ENCODE data around the gene BAZ1A.
"Not testable (repeated sequence)": the region's sequence is repeated elsewhere in the genome, so short reads cannot be mapped to it uniquely, and the experiment has no call there.

BAZ1A gene

DNA sequence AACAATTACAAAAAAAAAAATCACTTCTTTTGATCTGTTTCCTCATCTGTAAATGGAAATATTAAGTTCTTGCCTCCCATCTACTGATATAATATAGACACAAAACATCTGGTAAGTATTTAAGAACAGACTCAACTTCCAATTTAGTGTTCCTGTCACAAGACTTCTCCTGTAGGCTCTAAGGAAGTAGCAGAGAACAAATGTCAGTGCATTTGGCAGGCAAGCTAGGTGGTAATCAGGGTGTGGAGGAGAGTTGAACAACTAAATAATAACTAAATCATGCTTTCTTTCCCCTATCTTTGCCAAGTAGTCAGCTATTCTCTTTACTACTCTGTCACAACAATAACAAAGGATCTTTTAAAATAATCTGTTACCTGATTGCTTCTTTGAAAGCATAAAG lies 22.1 kb downstream of the BAZ1A start:
- no peak for DNase-seq (ENCODE audit: low read depth in 3 of 3)

GRCh38 chr14:34851395-34851794 lies 23.8 kb downstream of the BAZ1A start:
- no peak for DNase-seq (ENCODE audit: low read depth in 3 of 3)

- DNase-seq (ENCODE audit: low read depth in 3 of 3): no peak
Measured at GRCh38 chr14:34845869-34846268, 29.3 kb downstream of the BAZ1A start.

DNA sequence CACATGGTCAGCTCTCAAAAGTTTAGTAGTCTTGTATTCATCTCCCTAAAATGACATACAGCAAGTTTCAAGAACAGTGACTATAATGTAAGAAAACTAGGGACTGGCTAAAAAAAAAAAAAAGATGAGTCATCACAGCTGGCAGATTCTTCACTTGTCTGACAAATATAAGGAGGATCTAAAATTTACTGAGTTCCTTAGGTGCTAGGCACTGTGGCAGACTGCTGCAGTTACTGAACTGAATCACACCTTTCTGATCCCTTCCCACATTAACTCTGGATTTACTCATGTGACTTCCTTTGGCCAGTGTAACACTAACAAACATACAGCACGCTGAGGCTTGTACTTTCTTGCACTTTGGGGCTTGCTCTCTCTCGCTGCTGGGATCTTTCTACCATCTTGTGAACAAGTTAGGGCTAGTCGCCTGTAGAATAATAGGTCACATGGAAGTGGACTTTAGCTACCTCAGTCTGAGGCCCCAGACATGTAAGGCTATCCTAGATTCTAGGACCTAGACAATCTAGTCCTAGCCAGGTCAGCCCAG lies 32.1 kb downstream of the BAZ1A start:
- DNase-seq (ENCODE audit: low read depth in 3 of 3): no peak

DNA sequence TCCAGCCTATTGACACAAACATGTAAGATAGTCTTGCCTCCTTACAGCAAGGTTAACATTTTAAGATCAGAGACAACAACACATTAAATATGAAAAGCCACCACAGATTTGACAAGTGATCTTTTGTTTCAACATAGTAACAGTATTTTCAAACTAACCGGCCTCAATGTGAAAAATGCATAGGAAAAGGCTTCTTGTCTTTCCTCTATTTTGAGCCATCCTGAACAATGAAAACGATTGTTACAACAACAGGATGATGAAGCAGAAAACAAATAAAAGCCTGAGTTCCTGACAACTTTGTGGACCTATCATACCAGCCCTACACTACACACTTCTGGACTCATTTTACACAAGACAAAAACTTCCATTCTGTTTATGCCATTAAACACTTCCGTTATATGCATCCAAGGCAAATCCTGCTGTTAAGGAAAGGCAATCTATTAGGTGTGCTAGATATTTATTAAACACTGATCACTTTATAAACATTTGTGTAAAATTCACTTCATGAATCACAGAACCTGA lies 37.3 kb downstream of the BAZ1A start:
- no peak for DNase-seq (ENCODE audit: low read depth in 3 of 3)

DNA sequence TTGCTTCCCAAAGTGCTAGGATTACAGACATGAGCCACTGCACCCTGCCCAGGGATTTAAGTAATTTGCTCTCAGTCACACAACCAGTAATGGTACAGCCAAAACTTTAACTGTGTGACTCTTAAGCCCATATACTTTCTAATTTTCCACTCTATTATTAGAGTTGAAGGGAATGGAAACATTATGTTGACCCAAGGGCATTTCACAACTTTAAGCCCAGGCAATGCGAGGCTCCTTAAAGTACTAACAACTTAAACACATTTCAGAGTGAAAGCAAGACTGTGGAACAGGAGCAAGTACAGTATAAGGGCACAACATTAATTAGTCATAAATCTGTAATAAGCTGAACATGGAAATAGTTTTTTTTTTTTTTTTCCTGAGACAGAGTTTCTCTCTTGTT lies 39.8 kb downstream of the BAZ1A start:
- DNase-seq (ENCODE audit: low read depth in 3 of 3): no peak

DNA sequence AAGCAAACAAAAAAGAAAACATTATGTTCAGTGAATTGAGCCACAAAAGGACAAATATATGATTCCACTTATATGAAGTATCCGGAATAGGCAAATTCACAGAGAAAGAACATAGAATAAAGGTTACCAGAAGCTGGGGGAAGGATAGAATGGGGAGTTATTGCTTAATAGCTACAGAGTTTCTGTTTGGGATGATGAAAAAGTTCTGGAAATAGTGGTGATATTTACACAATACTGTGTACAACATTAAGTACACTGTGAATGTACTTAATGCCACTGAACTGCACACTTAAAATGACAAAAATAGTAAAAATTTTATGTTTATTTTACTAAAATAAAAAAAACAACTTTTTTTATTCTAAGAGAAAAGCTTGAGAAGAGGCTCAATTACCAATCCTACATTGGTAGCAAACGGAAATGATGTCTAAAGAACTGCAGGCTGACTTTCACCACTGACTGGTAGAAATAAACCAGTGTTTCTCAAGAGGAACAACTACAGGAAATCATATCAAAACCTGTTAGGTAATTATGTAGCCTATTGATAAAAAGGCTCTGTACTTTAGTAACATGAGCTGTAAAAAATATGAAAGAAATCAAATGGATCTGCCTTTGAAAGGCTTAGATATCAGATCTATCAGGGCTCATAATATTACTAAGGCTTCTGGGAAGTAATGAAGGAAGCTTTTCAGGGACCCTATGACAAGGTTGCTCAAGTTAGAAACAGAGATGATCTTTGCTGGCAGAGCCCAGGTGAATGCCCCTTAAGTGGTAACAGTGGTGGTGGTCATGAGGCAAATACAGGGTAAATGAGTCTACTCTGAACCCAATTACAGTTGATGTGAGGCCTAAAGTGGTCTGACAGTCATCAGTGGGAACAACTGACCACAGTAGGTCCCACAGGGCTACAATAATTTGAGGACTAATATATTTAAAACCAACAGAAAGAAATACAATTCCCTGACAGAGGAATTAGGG lies 41.3 kb downstream of the BAZ1A start:
- DNase-seq (ENCODE audit: low read depth in 3 of 3): no peak

- DNase-seq (ENCODE audit: low read depth in 3 of 3): no peak
Measured at GRCh38 chr14:34826661-34827060, 48.5 kb downstream of the BAZ1A start.

- DNase-seq (ENCODE audit: low read depth in 3 of 3): no peak
Measured at GRCh38 chr14:34824826-34825225, 50.3 kb downstream of the BAZ1A start.

- DNase-seq (ENCODE audit: low read depth in 3 of 3): no peak
Measured at GRCh38 chr14:34824256-34824655, 50.9 kb downstream of the BAZ1A start.

DNA sequence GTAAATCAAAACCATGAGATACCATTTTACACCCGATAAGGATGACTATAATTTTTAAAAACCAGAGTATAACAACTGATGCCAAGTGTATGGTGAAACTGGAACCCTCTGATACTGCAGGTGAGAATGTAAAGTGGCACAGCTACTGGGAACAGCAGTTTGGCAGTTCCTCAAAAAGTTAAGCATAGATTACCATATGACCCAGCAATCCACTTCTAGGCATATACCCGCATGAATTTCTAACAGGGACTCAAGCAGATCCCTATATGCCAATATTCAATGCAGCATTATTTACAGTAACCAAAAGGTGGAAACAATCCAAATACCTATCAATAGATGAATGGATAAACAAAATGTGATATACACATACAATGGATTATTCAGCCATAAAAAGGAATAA lies 57.4 kb downstream of the BAZ1A start:
- DNase-seq (ENCODE audit: low read depth in 3 of 3): no peak

- no peak for DNase-seq (ENCODE audit: low read depth in 3 of 3)
Measured at GRCh38 chr14:34810028-34810427, 65.1 kb downstream of the BAZ1A start.

GRCh38 chr14:34806257-34806656 lies 68.9 kb downstream of the BAZ1A start:
- no peak for DNase-seq (ENCODE audit: low read depth in 3 of 3)

DNA sequence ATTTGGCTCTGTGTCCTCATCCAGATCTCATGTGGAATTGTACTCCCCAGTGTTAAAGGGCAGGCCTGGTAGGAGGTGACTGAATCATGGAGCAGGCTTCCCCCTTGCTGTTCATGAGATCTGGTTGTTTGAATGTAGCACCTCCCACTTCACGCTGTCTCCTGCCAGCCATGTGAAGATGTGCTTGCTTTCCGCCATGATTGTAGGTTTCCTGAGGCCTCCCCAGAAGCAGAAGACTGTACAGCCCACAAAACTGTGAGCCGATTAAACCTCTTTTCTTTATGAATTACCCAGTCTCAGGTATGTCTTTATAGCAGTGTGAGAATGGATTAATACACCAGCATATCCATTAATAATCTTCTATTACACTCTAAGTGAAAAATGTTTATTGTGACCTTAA lies 70.2 kb downstream of the BAZ1A start:
- DNase-seq (ENCODE audit: low read depth in 3 of 3): no peak

DNA sequence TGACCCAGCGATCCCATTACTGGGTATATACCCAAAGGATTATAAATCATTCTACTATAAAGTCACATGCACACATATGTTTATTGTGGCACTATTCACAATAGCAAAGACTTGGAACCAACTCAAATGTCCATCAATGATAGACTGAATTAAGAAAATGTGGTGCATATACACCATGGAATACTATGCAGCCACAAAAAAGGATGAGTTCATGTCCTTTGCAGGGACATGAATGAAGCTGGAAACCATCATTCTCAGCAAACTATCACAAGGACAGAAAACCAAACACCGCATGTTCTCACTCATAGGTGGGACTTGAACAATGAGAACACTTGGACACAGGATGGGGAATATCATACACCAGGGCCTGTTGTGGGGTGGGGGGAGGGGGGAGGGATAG lies 76.3 kb downstream of the BAZ1A start:
- not testable (repeated sequence) for DNase-seq (ENCODE audit: low read depth in 3 of 3)

GRCh38 chr14:34797747-34798583 lies 77.2 kb downstream of the BAZ1A start:
- DNase-seq (ENCODE audit: low read depth in 3 of 3): no peak

DNA sequence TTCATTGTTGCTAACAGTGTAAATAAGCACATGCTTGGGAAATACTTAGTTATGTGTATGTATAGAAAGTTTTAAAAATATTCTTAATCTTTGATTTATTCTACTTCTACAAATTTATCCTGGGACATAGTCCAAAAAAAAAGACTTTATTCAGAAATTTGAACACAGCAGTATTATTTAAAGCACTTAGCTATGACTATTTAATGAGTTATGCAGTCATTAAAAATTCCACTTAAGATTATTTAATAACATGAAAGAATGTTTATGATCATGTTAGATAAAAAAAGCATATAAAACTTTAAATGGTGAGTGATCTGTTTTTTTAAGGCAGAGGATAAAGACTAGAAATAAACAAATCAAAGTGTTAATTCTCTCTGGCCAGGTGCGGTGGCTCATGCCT lies 78.3 kb downstream of the BAZ1A start:
- DNase-seq (ENCODE audit: low read depth in 3 of 3): no peak

DNA sequence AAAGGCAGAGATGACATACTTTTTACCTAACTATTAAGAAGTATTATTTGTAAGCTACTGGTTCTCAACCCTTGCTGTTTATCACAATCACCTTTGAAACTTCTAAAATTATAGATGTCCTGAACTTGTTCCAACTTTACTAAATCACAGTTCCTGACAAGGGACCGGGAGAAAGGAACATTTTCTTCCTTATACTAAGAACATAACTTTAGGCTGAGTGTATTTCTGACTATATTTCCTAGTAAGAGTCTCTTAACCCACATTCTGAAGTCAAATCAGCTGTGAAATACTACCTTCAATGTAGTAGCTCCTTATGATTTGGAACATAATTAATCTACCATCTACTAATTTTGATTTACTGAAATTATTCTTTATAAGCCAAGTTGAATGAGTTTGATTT lies 80.2 kb downstream of the BAZ1A start:
- DNase-seq (ENCODE audit: low read depth in 3 of 3): no peak

- DNase-seq (ENCODE audit: low read depth in 3 of 3): no peak
Measured at GRCh38 chr14:34794217-34794616, 80.9 kb downstream of the BAZ1A start.

GRCh38 chr14:34792598-34792997 lies 82.6 kb downstream of the BAZ1A start:
- no peak for DNase-seq (ENCODE audit: low read depth in 3 of 3)

- no peak for DNase-seq (ENCODE audit: low read depth in 3 of 3)
Measured at GRCh38 chr14:34785223-34786006, 89.7 kb downstream of the BAZ1A start.
